Psoas muscle (tissue), 8 donors: ENCODE data around the gene ASAP3. TPM values are rescaled to one million over a fixed set of nuclear protein-coding genes. Genes with fewer than 3 reads are reported as not detected.

Experiments used
- ATAC-seq, 4 donors: fragments of 200-7000 bp; cut with Tn5 transposase; one replicate each; pipeline ENCODE4 v1.9.1; 2020; ENCODE audit warnings: moderate library complexity in 3 of 4, mild to moderate bottlenecking in 2 of 4
- DNase-seq, 2 donors: peaks; one replicate each; pipeline ENCODE4 v3.0.0-alpha.2; 2020
- H3K27ac ChIP-seq: fragments of 200-600 bp; one replicate; pipeline ENCODE4 v1.8.0; 2022
- H3K27me3 ChIP-seq, 3 donors: fragments of 200-600 bp in 1 of 3; one replicate each; pipeline versions ENCODE4 v1.6.1 to v1.8.0; 2013 to 2022; ENCODE audit warnings: low read length in 2 of 3, mild to moderate bottlenecking in 2 of 3, moderate library complexity in 1 of 3; ENCODE audit not compliant: insufficient read depth in 3 of 3
- H3K36me3 ChIP-seq, 2 donors: fragments of 200-600 bp in 1 of 2; one replicate each; pipeline versions ENCODE4 v1.6.1 to v1.8.0; 2013 to 2022; ENCODE audit warnings: low read depth in 1 of 2, mild to moderate bottlenecking in 1 of 2, moderate library complexity in 1 of 2; ENCODE audit not compliant: insufficient read depth in 1 of 2
- H3K4me1 ChIP-seq: fragments of 200-600 bp; one replicate; pipeline ENCODE4 v1.8.0; 2022
- H3K4me3 ChIP-seq: fragments of 200-600 bp; one replicate; pipeline ENCODE4 v1.8.0; 2022; ENCODE audit warnings: mild to moderate bottlenecking
- H3K9me3 ChIP-seq: fragments of 200-600 bp; one replicate; pipeline ENCODE4 v1.8.0; 2022
- WGBS, 3 donors: extraction: QIAGEN DNeasy Blood & Tissue Kit; methylation state at CpG; one replicate each; pipeline versions ENCODE4 v1.1.6 to v1.1.7; 2013; 5-methylcytosine and 5-hydroxymethylcytosine counted together
- intact Hi-C, 2 donors: fragments of 100-400 bp; cut with DNase I; formaldehyde crosslinking; loops; one replicate each; pipeline versions ENCODE4 v1.11.0 to v1.14.2; 2022
- polyA plus RNA-seq, 3 donors: library from polyadenylated mRNA; stranded (reverse); fragments of 200-250 nt; gene quantifications; one replicate each; pipeline ENCODE4 v1.2.3, GENCODE V29; 2013
- total RNA-seq, 4 donors: library from RNA; stranded (reverse); fragmentation: NEBNext Ultra II Directional in 2 of 4; extraction: Animal tissue kit (Norgen Biotek cat#: 25700) in 2 of 4; gene quantifications; one replicate each; pipeline versions ENCODE4 v1.2.1 to v1.2.4, GENCODE V29; 2021 to 2023
- TF ChIP-seq, protein P1 (sequence below): fragments of 200-600 bp; IDR thresholded peaks from one replicate; pipeline ENCODE4 v1.8.0; 2022; ENCODE audit warnings: antibody characterized with exemption
- donor health status: healthy with polysubstance abuse.
- donor health status: DM: no; HTN: no; CAD: no; lungs with moderate emphysema.
- donor health status: Bipolar disorder and iron deficiency.
- donor health status: healthy.
- donor health status: DM: yes; HTN: yes; CAD: no.
- donor health status: DM: no; HTN: no; CAD: no.
- donor health status: DM: no; HTN: no; CAD: no.
- donor health status: DM: yes; HTN: yes; CAD: no.

Gene ASAP3
- total and polyA plus RNA-seq, 7 donors = 13.3 to 68.0 (median 45.7) TPM

GRCh38 chr1:23472351-23473036 is 11.5 kb downstream of the ASAP3 start:
- Histone ChIP-seq H3K27ac (no peak overlapping the region), H3K4me3 (no peak overlapping the region), H3K4me1 (peaks cover 50% of the 10 kb centered on the region), H3K36me3 (no peaks in the 10 kb centered on the region), H3K27me3 (no peaks in the 10 kb centered on the region), H3K9me3 (no peaks in the 10 kb centered on the region)
- intact Hi-C loops = loop anchor here in 1 of 2 donors (5.0 kb wide), 1 partner anchor 35 kb away; no protein-coding TSS in a partner anchor
- DNase-seq (no peak), ATAC-seq (no peak)
- 91% methylated on average over 5 of the region's 5 CpGs for WGBS, 3 donors
- TF ChIP-seq, protein P1, sequence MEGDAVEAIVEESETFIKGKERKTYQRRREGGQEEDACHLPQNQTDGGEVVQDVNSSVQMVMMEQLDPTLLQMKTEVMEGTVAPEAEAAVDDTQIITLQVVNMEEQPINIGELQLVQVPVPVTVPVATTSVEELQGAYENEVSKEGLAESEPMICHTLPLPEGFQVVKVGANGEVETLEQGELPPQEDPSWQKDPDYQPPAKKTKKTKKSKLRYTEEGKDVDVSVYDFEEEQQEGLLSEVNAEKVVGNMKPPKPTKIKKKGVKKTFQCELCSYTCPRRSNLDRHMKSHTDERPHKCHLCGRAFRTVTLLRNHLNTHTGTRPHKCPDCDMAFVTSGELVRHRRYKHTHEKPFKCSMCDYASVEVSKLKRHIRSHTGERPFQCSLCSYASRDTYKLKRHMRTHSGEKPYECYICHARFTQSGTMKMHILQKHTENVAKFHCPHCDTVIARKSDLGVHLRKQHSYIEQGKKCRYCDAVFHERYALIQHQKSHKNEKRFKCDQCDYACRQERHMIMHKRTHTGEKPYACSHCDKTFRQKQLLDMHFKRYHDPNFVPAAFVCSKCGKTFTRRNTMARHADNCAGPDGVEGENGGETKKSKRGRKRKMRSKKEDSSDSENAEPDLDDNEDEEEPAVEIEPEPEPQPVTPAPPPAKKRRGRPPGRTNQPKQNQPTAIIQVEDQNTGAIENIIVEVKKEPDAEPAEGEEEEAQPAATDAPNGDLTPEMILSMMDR = no peak

DNA sequence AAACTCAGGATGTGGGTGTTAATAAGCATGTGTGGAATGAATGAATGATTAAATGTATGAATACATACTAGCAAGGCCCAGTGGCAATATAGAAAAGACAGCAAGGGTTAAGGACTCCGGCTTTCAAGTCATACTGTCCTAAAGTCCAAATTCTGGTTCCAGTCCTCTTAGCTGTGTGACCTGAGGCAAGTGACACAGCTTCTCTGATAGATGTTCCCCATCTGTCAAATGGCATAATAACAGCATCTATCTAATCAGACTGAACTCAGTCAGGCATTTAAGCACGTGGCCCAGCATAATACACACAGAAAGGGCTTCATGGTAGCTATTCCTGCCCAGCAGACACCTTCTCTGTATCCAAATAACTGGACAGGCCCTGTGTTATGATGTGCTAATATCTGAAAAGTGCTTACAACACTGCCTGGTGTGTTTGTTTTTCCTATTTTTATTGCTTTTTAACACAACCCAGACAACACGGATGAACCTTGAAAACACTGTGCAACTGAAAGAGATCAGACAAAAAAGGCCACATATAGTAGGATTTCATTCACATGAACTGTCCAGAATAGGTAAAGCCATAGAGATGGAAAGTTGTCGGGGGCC is 12.4 kb downstream of the ASAP3 start:
- H3K9me3 ChIP-seq = no peaks in the 10 kb centered on the region
- peak overlapping the region; percentile 30 for H3K27ac ChIP-seq
- WGBS, 3 donors = 80 to 84% (median 82%) methylated on average over 4 of the region's 4 CpGs
- no peaks in the 10 kb centered on the region for H3K27me3 ChIP-seq
- H3K36me3 ChIP-seq = no peaks in the 10 kb centered on the region
- TF ChIP-seq, protein P1 = no peak
- DNase-seq (no peak), ATAC-seq (no peak)
- peaks cover 52% of the 10 kb centered on the region for H3K4me1 ChIP-seq
- H3K4me3 ChIP-seq = no peak overlapping the region
- intact Hi-C loops = loop anchor here in 1 of 2 donors (5.0 kb wide), 1 partner anchor 34 kb away; no protein-coding TSS in a partner anchor

GRCh38 chr1:23470282-23471070 is 13.5 kb downstream of the ASAP3 start:
- Histone ChIP-seq H3K4me1 (peaks cover 48% of the 10 kb centered on the region), H3K9me3 (no peaks in the 10 kb centered on the region), H3K36me3 (no peaks in the 10 kb centered on the region), H3K27me3 (no peaks in the 10 kb centered on the region), H3K27ac (peak overlapping the region; percentile 53), H3K4me3 (no peak overlapping the region)
- peak; percentile 80 to 82 for DNase-seq
- 33 to 49% (median 35%) methylated on average over 11 to 12 of the region's 12 CpGs for WGBS, 3 donors
- TF ChIP-seq, protein P1 = no peak
- peak; percentile 10 to 38 (median 24) for ATAC-seq
- intact Hi-C loops = loop anchor here in 1 of 2 donors (5.0 kb wide), 1 partner anchor 33 kb away; no protein-coding TSS in a partner anchor

GRCh38 chr1:23469372-23469982 is 14.5 kb downstream of the ASAP3 start:
- Histone ChIP-seq H3K9me3 (no peaks in the 10 kb centered on the region), H3K27me3 (no peaks in the 10 kb centered on the region), H3K27ac (peak overlapping the region; percentile 53), H3K36me3 (no peaks in the 10 kb centered on the region), H3K4me3 (no peak overlapping the region), H3K4me1 (peaks cover 40% of the 10 kb centered on the region)
- no peak for ATAC-seq
- 38 to 50% (median 44%) methylated on average over 5 of the region's 5 CpGs for WGBS, 3 donors
- intact Hi-C loops = no loop called here
- TF ChIP-seq, protein P1 = no peak
- DNase-seq = no peak
